Measurements from ENCODE around the gene TNNI3.

GRCh38 chr19:55118401-55118991 lies 39.0 kb downstream of the TNNI3 start:
- TF ChIP-seq CTCF (IDR thresholded peaks at IDR 0.05; ENCODE audit: low read depth, low read length) (no peak), POLR2A (IDR thresholded peaks at IDR 0.05; ENCODE audit: extremely low read depth, insufficient read length) (peak; percentile 27)

All from NB4 (cell line).